Raji (cell line): ENCODE results near the gene NKAIN1.

Experiments used
- POLR2A ChIP-seq: IDR thresholded peaks from 2 replicates; pipeline ENCODE4 v1.6.1; 2011; ENCODE audit warnings: low read depth, low read length, control low read depth; ENCODE audit not compliant: insufficient read depth

Gene NKAIN1

GRCh38 chr1:31140299-31140698, 99.4 kb downstream of the NKAIN1 start:
- no peak for TF ChIP-seq POLR2A

DNA sequence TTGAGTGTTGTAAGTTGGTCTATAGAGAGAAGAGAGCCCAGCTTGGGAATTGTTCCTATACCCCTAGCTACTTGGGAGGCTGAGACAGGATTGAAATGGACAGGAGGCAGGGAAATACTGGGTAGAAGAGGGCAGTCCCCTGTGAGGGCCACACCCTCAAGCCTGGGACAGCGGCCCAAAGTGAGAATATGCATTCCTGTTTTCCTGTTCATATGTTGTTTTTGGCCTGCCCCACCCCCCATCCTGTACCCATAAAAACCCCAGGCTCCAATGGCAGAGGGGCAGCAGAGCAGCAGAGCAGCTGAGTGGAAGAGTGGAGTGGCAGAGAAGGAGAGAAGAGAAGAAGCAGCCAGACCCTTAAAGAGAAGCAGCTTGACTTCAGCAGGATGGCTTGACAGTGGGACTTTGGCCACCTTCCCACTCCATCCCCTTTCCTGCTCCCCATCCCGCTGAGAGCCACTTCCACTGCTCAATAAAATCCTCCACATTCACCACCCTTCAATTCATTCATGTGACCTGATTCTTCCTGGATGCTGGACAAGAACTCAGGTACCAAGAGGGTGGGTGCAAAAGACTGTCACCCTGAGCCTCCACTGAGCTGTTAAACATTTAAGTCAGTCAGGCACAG, 103.6 kb downstream of the NKAIN1 start:
- TF ChIP-seq POLR2A = no peak

DNA sequence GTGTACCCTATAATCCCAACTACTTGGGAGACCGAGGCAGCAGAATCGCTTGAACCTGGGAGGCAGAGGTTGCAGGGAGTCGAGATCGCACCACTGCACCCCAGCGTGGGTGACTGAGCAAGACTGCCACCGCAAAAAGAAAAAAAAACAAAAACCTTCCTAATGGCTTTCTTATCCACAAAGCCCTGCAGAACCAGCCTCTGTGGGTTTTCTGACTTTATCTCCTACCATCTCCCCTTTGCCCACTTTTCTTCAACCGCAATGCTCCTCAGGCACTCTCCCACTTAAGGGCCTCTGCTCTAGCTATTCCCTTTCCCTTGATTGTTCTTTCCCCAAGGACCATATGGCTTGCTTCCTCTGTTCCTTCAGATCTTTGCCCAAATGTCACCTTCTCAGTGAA, 106.3 kb downstream of the NKAIN1 start:
- TF ChIP-seq POLR2A = no peak
